NCI-H2029 treated with DMSO at 0.1 percent for 48 hours (cell line): ENCODE results near the gene PROKR2.

ENCODE experiments used
- DNase-seq: peaks from one replicate; lab custom pipeline; 2025; lab: John Stamatoyannopoulos, UW

PROKR2 gene

GRCh38 chr20:5316188-5317158, at the start of gene PROKR2:
Gene PROKR2 (minus strand): TSS chr20:5316954. CDS start chr20:5314369, 2,585 bp downstream.
- DNase-seq = no peak

DNA sequence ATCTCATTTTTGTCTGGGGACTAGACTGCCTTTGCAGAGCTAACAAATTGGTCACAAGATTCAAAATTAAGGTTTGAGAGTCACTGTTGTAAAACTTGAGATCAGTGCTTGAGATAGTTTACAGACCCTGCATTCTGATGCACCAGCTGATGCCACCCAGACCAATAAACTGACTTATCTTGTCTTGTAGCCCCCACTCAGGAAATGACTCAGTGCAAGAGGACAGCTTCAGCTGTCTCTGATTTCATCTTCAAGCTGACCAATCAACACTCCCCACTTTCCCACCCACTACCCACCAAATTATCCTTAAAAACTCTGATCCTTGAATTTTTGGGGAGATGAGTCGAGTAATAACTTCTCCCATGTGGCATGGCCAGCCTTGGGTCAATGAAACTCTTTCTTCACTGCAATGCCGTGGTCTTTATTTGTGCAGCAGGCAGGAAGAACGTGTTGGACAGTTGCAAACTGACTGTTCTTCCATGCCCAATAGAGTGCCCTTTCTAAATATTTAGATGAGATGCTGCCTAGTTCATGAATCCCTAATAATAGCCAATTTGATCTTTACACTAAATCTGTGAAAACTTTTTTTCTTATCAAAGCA, 48.3 kb upstream of the PROKR2 start:
- no peak for DNase-seq

- DNase-seq = no peak
Observed at GRCh38 chr20:5364136-5364821, 47.5 kb upstream of the PROKR2 start.

GRCh38 chr20:5362771-5363170, 46.0 kb upstream of the PROKR2 start:
- DNase-seq = no peak

GRCh38 chr20:5361176-5361575, 44.4 kb upstream of the PROKR2 start:
- DNase-seq = no peak

- no peak for DNase-seq
Observed at GRCh38 chr20:5357946-5358345, 41.2 kb upstream of the PROKR2 start.

DNA sequence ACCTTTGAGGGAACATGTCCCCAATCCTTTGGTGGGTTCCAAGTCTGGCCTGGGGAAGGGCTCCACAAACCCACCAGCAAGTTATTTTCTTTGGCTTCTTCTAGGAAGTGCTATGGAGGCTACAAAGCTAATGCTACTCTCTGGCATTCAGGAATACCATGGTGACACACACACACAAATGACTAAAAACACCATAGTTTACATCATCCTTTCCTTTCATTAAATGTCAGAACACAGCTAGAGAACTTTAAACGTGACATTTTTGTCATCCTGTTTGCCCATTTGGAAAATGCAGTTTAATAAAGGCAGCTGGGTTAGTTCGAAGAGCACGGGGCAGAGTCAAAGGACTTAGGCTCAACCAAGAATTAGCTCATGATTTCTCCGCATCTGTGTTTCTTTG, 40.2 kb upstream of the PROKR2 start:
- no peak for DNase-seq

- DNase-seq = no peak
Observed at GRCh38 chr20:5354901-5355300, 38.1 kb upstream of the PROKR2 start.

- DNase-seq = no peak
Observed at GRCh38 chr20:5353624-5354496, 37.1 kb upstream of the PROKR2 start.

DNA sequence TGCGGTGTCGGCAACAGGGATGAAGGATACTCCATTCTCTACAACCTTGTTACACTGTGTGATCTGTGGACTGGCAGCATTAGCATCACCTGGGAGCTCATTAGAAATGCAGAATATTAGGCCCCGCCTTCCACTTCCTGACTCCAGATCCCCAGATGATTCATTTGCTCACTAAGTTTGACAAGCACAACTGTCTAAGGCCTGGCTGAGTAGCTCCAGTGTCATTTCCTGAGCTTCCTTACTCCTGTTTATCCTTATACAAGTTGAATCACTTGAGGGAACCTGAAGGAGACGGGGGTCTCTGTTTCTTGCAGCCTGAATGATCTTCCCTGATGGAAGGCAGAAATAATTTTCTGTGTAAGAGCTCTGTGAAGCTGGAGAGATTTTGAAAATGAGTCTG, 32.7 kb upstream of the PROKR2 start:
- DNase-seq = no peak

DNA sequence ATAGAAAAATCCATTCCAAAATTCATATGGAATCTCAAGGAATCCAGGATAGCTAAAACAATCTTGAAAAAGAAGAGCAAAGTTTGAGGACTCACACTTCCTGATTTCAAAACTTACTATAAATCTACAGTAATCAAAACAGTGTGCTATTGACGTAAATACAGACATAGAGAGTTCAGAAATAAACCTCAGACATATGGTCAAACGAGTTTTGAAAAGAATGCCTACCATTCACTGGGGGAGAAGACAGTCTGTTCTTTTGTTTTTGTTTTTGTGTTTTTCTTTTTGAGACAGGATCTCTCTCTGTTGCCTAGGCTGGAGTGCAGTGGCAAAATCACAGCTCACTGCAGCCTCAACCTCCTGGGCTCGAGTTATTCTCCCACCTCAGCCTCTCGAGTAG, 25.3 kb upstream of the PROKR2 start:
- no peak for DNase-seq

GRCh38 chr20:5331340-5331739, 14.6 kb upstream of the PROKR2 start:
- DNase-seq = no peak

- DNase-seq = no peak
Observed at GRCh38 chr20:5328268-5328667, 11.5 kb upstream of the PROKR2 start.

DNA sequence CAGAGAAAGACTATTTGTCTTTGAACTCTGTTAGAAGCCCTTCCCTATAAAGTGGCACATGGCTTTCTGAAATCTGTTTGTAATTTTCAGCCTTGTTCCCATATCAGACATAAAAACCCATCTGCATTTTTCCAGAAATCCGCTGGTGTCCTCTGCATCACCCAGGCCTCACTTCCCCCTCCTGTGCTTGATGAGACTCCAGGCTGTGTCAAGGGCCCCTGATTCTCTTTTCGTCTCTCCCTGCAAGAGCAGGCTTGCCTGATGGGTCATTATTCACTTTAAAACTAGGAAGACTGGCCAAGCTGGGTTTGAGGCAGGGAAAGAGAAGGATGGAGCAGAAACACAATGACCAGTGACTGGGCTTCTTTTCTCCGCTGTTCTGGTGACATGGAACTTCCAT, 10.6 kb upstream of the PROKR2 start:
- DNase-seq = no peak

DNA sequence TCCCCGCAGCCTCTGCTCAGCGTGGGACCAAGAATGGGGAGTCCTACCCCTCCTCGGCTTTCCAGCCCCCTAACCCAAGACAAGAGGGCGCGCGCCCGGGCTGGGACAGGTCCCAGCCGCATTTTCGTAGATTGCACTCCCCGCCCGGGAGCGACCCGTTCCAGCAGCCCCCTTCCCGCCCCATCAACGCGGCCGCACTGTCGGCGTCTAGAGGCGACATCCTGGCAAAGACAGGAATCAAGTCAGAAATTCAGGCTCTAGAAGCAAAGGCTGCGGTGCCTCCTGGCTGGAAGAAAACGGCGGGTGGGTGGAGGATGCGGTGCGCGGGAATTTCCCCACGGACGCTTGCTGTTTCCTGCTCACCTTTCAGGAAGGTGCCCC, 957 bp downstream of the PROKR2 start:
- DNase-seq = no peak

DNA sequence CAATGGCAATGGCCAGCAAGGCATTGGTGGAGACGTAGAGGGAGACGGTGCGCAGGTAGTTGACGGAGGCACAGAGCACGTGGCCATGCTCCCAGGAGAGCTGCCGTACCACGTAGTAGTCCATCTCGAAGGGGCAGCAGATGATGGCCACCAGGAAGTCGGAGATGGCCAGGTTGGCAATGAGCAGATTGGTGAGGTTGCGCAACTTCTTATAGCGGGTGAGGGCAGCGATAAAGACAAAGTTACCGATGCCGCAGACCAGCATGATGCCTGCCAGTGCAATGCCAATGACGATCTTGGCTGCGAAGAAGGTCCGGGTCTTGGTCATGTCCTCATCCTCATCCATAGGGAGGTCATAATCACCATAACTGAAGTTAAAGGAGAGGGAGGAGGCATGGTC, 2.8 kb downstream of the PROKR2 start:
- no peak for DNase-seq

DNA sequence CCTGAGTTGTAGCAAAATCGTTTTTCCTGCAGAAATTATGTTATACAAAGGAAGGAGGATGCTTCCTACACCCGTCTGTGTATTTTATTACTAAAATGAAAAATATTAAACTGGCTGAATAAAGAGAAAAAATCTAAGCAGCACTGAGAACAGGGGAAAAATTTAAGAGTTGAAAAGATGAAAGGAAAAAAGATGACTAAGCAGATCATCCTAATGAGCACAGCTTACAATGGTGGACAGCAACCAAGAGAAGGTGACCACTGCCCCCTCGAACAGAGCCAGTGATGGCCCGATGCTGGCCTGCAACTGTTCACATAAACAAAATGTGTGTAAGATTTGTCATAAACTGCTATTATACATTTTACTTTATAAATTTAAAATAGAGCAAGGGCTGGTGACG, 4.2 kb downstream of the PROKR2 start:
- DNase-seq = no peak

GRCh38 chr20:5309971-5310370, 6.8 kb downstream of the PROKR2 start:
- DNase-seq = no peak

DNA sequence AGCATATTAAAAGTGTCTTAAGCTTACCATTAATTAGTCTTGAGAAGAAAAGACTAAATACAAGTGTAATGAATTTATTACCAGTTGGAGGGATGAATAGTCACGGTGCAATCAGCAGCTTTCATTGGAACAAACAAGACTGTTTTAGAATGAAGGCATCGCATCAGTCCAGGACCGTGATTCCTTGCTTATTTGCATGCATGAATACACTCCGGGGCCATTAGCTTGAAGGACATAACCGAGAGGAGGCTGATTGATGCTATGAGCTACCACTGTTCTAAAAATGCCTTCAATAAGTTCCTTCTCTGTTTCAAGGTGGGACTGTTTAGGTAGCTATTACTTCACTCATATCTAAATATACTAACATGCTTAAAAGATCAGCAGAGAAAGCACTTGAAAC, 17.9 kb downstream of the PROKR2 start:
- no peak for DNase-seq

- DNase-seq = no peak
Observed at GRCh38 chr20:5297280-5298004, 19.3 kb downstream of the PROKR2 start.

GRCh38 chr20:5290596-5290995, 26.2 kb downstream of the PROKR2 start:
- no peak for DNase-seq
